HCT116 (cell line): Measurements from ENCODE around the gene TRIP13. TPM values are rescaled to one million over a fixed set of nuclear protein-coding genes. Genes with fewer than 3 reads are reported as not detected.
"Not testable (repeated sequence)": the region's sequence is repeated elsewhere in the genome, so short reads cannot be mapped to it uniquely, and the experiment has no call there.

Experiments used
- ATAC-seq: fragments of 200-7000 bp; cut with Tn5 transposase; 2 replicates; pipeline ENCODE4 v1.9.1; 2020; ENCODE audit warnings: mild to moderate bottlenecking, moderate library complexity
- BruUV-seq: library from RNA; stranded (reverse); fragments of 400-500 nt; replicated peaks from 2 replicates; lab custom pipeline; 2021; lab: Mats Ljungman, UMichigan
- CTCF ChIA-PET: fragments of 300-600 bp; sonication (Branson Sonifier 250); formaldehyde crosslinking; loops from one replicate; lab custom pipeline; 2021; ENCODE audit warnings: antibody characterized with exemption; lab: Charles Lee
- POLR2A ChIA-PET: fragments of 300-600, 350-600 bp; sonication (Branson Sonifier 250); formaldehyde crosslinking; loops from one replicate; lab custom pipeline; 2021; ENCODE audit warnings: antibody characterized with exemption; lab: Charles Lee
- RAD21 ChIA-PET, 2 experiments: fragments of 300-600 bp; sonication (Branson Sonifier 250); formaldehyde crosslinking; loops; one replicate each; lab custom pipeline; 2023; ENCODE audit warnings: low total read pairs in 2 of 2; ENCODE audit not compliant: uncharacterized antibody in 2 of 2, unreplicated experiment in 2 of 2, low non-redundant PET in 1 of 2; lab: Charles Lee
- DNase-seq: peaks from one replicate; pipeline ENCODE4 v3.0.0-alpha.2; 2010; ENCODE audit warnings: low read depth, low spot score
- H2AFZ ChIP-seq: fragments of 200-600 bp; shearing (Covaris generic), sonication (generic); 2 replicates; pipeline ENCODE4 v1.6.1; 2017; ENCODE audit warnings: low read depth, mixed run types, mixed read lengths, antibody characterized with exemption, low read length; ENCODE audit not compliant: poor library complexity, severe bottlenecking
- H3K27ac ChIP-seq: 2 replicates; pipeline ENCODE4 v1.5.1; 2012; ENCODE audit warnings: low read depth, low read length
- H3K27me3 ChIP-seq: fragments of 200-600 bp; sonication (generic); 2 replicates; pipeline ENCODE4 v1.6.1; 2016; ENCODE audit warnings: mixed run types, low read length, mixed read lengths; ENCODE audit not compliant: insufficient read depth
- H3K36me3 ChIP-seq, 2 experiments: fragments of 200-500 bp in 1 of 2; fragments of 200-600 bp in 1 of 2; sonication (Bioruptor generic) in 1 of 2; sonication (generic) in 1 of 2; 2 replicates each; pipeline versions ENCODE4 v1.5.1 to v1.6.1; 2014 to 2016; ENCODE audit warnings: low read length in 2 of 2, inconsistent platforms in 1 of 2, mixed read lengths in 1 of 2, mixed run types in 1 of 2; ENCODE audit not compliant: insufficient read depth in 2 of 2, control insufficient read depth in 1 of 2
- H3K4me1 ChIP-seq, 2 experiments: fragments of 200-600 bp in 1 of 2; sonication (generic) in 1 of 2; 2 replicates each; pipeline versions ENCODE4 v1.5.1 to v1.6.1; 2012 to 2017; ENCODE audit warnings: low read length in 2 of 2, inconsistent platforms in 1 of 2, mild to moderate bottlenecking in 1 of 2, mixed read lengths in 1 of 2, mixed run types in 1 of 2, moderate library complexity in 1 of 2; ENCODE audit not compliant: insufficient read depth in 2 of 2, control insufficient read depth in 1 of 2
- H3K4me2 ChIP-seq: fragments of 200-600 bp; sonication (generic); 2 replicates; pipeline ENCODE4 v1.6.1; 2017; ENCODE audit warnings: mixed run types, low read length, mixed read lengths
- H3K4me3 ChIP-seq, 2 experiments: fragments of 200-600 bp in 1 of 2; sonication (generic) in 1 of 2; replicated peaks in 1 of 2; 2 replicates each; pipeline ENCODE4 v1.5.1; 2011 to 2016; ENCODE audit warnings: low read length in 2 of 2, control low read depth in 1 of 2, low read depth in 1 of 2, mild to moderate bottlenecking in 1 of 2, mixed read lengths in 1 of 2, mixed run types in 1 of 2
- H3K79me2 ChIP-seq: fragments of 200-600 bp; sonication (generic); 2 replicates; pipeline ENCODE4 v1.6.1; 2017; ENCODE audit warnings: mild to moderate bottlenecking, mixed run types, low read length, moderate library complexity, mixed read lengths; ENCODE audit not compliant: insufficient read depth
- H3K9ac ChIP-seq: fragments of 200-600 bp; sonication (generic); 2 replicates; pipeline ENCODE4 v1.6.1; 2016; ENCODE audit warnings: low read length, mixed read lengths
- H3K9me2 ChIP-seq: fragments of 200-600 bp; sonication (generic), shearing (Covaris generic); 2 replicates; pipeline ENCODE4 v1.6.1; 2017; ENCODE audit warnings: mixed run types, mild to moderate bottlenecking, moderate library complexity; ENCODE audit not compliant: insufficient read depth
- H3K9me3 ChIP-seq, 2 experiments: fragments of 200-500 bp in 1 of 2; fragments of 200-600 bp in 1 of 2; sonication (Bioruptor generic) in 1 of 2; sonication (generic) in 1 of 2; 2 replicates each; pipeline ENCODE4 v1.6.1; 2014 to 2017; ENCODE audit warnings: low read length in 2 of 2, mixed read lengths in 2 of 2, inconsistent platforms in 1 of 2, low read depth in 1 of 2, mild to moderate bottlenecking in 1 of 2, mixed run types in 1 of 2, moderate library complexity in 1 of 2; ENCODE audit not compliant: control insufficient read depth in 1 of 2, insufficient read depth in 1 of 2
- H4K20me1 ChIP-seq: fragments of 200-600 bp; sonication (generic), shearing (Covaris generic); 2 replicates; pipeline ENCODE4 v1.6.1; 2017; ENCODE audit warnings: mixed run types, mild to moderate bottlenecking, moderate library complexity; ENCODE audit not compliant: insufficient read depth
- RAD21 ChIP-seq: IDR thresholded peaks from 2 replicates; pipeline ENCODE4 v1.6.1; 2012; ENCODE audit warnings: low read depth, mild to moderate bottlenecking
- intact Hi-C: fragments of 100-400 bp; cut with micrococcal nuclease; formaldehyde crosslinking; loops from 2 replicates; pipeline ENCODE4 v1.10.0; 2022
- total RNA-seq: library from RNA; stranded (reverse); gene quantifications from one replicate; pipeline ENCODE4 v1.2.1, GENCODE V29; 2021; ENCODE audit not compliant: unreplicated experiment
- TF ChIP-seq, protein P1 (sequence below), 3 experiments: fragments of 200-600 bp in 1 of 3; sonication (generic) in 1 of 3; IDR thresholded peaks in 2 of 3; conservative IDR thresholded peaks in 1 of 3; 2 replicates each; pipeline ENCODE4 v1.5.1; 2012 to 2017; ENCODE audit warnings: low read depth in 2 of 3, low read length in 2 of 3, antibody characterized with exemption in 1 of 3, borderline replicate concordance in 1 of 3, control low read depth in 1 of 3, mild to moderate bottlenecking in 1 of 3, mixed read lengths in 1 of 3, mixed run types in 1 of 3, moderate library complexity in 1 of 3; ENCODE audit not compliant: insufficient read depth in 1 of 3

TRIP13 gene
- total RNA-seq, 1 experiment from 2014 or later, result 45.0 TPM

DNA sequence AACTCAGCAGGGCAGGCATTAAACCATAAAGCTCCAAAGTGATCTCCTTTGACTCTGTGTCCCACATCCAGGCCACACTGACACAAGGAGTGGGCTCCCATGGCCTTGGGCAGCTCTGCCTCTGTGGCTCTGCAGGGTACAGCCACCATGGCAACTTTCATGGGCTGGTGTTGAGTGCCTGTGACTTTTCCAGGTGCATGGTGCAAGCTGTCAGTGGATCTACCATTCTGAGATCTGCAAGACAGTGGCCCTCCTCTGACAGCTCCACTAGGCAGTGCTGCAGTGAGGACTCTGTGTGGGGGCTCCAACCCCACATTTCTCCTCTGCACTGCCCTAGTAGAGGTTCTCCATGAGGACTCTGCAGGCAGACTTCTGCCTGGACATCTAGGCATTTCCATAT lies 41.3 kb downstream of the TRIP13 start:
- POLR2A ChIA-PET, BruUV-seq: not testable (repeated sequence)

DNA sequence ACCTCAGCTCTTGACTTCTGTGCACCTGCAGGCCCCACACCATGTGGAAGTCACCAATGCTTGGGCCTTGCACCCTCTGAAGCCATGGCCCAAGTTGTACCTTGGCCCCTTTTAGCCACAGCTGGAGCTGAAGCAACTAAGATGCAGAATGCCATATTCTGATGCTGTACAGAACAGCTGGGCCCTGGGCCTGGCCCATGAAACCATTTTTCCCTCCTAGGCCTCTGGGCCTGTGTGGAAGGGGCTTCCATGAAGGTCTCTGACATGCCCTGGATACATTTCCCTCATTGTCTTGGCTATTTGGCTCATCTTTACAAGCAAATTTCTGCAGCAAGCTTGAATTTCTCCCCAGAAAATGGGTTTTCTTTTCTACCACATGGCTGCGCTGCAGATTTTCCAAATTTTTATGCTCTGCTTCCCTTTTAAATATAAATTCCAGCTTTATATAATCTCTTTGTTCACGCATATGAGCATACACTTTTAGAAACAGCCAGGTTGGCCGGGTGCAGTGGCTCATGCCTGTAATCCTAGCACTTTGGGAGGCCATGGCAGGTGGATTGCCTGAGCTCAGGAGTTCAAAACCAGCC lies 41.8 kb downstream of the TRIP13 start:
- H3K4me2 ChIP-seq, ATAC-seq, H3K79me2 ChIP-seq, DNase-seq, H2AFZ ChIP-seq, H3K9ac ChIP-seq, H4K20me1 ChIP-seq, intact Hi-C loops, H3K4me1 ChIP-seq, POLR2A ChIA-PET, H3K36me3 ChIP-seq, BruUV-seq, H3K27ac ChIP-seq, H3K4me3 ChIP-seq, H3K9me3 ChIP-seq, H3K9me2 ChIP-seq: not testable (repeated sequence)
- peaks cover 13% of the 10 kb centered on the region; the same call in 1 of the 2 replicates for H3K27me3 ChIP-seq
- RAD21 ChIA-PET, result interaction anchor here (0.6 to 1.8 kb wide), 4 partner anchors 76 to 266 kb away, joined by 4 to 7 read pairs (median 4); no protein-coding TSS in a partner anchor
- CTCF ChIA-PET, result interaction anchor here (0.9 to 2.2 kb wide), 10 partner anchors 10 to 710 kb away, joined by 3 to 26 read pairs (median 6); partner anchors contain the start of gene NKD2
- TF ChIP-seq, protein P1, sequence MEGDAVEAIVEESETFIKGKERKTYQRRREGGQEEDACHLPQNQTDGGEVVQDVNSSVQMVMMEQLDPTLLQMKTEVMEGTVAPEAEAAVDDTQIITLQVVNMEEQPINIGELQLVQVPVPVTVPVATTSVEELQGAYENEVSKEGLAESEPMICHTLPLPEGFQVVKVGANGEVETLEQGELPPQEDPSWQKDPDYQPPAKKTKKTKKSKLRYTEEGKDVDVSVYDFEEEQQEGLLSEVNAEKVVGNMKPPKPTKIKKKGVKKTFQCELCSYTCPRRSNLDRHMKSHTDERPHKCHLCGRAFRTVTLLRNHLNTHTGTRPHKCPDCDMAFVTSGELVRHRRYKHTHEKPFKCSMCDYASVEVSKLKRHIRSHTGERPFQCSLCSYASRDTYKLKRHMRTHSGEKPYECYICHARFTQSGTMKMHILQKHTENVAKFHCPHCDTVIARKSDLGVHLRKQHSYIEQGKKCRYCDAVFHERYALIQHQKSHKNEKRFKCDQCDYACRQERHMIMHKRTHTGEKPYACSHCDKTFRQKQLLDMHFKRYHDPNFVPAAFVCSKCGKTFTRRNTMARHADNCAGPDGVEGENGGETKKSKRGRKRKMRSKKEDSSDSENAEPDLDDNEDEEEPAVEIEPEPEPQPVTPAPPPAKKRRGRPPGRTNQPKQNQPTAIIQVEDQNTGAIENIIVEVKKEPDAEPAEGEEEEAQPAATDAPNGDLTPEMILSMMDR (IDR thresholded peaks at IDR 0.05 in 2 of 3, conservative IDR thresholded peaks at IDR 0.05 in 1 of 3; ENCODE audit: borderline replicate concordance in 1 of 3, insufficient read depth in 1 of 3, low read depth in 2 of 3, low read length in 2 of 3), result peak in 2 of 3 experiments; percentile 13 to 30; a peak in 1 of 6 replicates
- TF ChIP-seq RAD21, result peak; percentile 53

More for the DNA sequence above, 41.3 kb downstream of the TRIP13 start:
- H3K9me3 ChIP-seq, H3K79me2 ChIP-seq, H3K4me1 ChIP-seq, intact Hi-C loops, H3K9me2 ChIP-seq, H3K4me2 ChIP-seq, H3K4me3 ChIP-seq, H3K36me3 ChIP-seq, H3K27ac ChIP-seq, DNase-seq, H3K9ac ChIP-seq, ATAC-seq, H2AFZ ChIP-seq, H4K20me1 ChIP-seq: not testable (repeated sequence)
- RAD21 ChIA-PET, result interaction anchor here in 1 of 2 experiments (0.6 to 1.8 kb wide), 2 partner anchors 197 to 234 kb away, joined by 4 to 5 read pairs; no protein-coding TSS in a partner anchor
- H3K27me3 ChIP-seq, result peaks cover 12% of the 10 kb centered on the region; the same call in 1 of the 2 replicates
- CTCF ChIA-PET, result interaction anchor here (1.2 to 2.2 kb wide), 9 partner anchors 10 to 240 kb away, joined by 3 to 26 read pairs (median 7); partner anchors contain the start of gene NKD2
